ENCODE data around the gene WWOX. TPM values are rescaled to one million over a fixed set of nuclear protein-coding genes. Genes with fewer than 3 reads are reported as not detected.
A peak's percentile ranks its signal among the peaks of the same experiment; 100 is the strongest.

WWOX gene
- total and polyA plus RNA-seq, 2 of the 13 experiments (the other 11 are each of a cell fraction or from before 2014, with no cell fraction given), result 9.1 to 37.4 TPM

DNA sequence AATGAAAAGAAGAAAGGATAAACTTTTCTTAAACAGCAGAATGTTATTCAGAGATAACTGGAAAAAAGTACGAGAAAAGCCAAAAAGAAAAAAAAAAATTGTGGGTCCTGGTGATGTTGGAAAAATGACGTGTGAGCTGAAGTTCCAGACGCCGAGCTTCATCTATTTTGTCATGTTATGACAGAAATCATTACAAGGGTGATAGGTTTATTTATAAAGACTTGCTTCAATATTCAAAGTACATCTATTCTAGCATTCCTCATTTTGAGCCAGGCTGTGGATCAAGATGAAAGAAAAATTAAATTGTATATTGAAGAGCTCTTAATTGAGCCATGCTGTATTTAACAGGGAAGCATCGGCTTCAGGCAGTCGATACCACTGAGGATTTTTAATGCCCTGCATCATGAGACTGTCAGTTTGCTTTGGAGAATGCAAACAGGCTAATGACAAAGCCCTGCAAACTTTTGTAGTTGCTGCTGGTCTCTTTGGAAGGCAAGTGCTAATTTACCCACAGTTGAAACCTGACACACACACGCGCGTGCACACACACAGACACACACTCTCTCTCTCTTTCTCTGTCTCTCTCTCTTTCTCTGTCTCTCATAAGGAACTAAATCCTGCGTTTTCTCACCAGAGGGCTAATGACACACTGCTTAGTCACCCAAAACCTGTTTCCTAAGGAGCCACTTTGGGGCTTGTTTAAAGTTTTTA is 110.7 kb downstream of the WWOX start:
- ATAC-seq, result no peak

More for the DNA sequence above, 110.7 kb downstream of the WWOX start:
- Histone ChIP-seq H3K27ac (ENCODE audit: extremely low read length, insufficient read depth, low read length) (no peak overlapping the region), H3K9me3 (ENCODE audit: low read length) (no peaks in the 10 kb centered on the region), H3K79me2 (ENCODE audit: insufficient read depth, low read length) (no peaks in the 10 kb centered on the region), H4K20me1 (ENCODE audit: insufficient read depth, low read length) (no peaks in the 10 kb centered on the region), H3K4me2 (ENCODE audit: low read depth, low read length) (no peak overlapping the region), H3K36me3 (replicated peaks in 1 of 2; ENCODE audit: control insufficient read depth in 1 of 2, insufficient read depth in 2 of 2, low read length in 2 of 2) (no peaks in the 10 kb centered on the region), H3K4me1 (ENCODE audit: insufficient read depth, low read length) (peaks cover 46% of the 10 kb centered on the region), H2AFZ (ENCODE audit: low read length) (no peak overlapping the region), H3K4me3 (replicated peaks in 1 of 3; ENCODE audit: insufficient read depth in 1 of 3, low read depth in 2 of 3, low read length in 3 of 3) (no peak overlapping the region), H3K27me3 (ENCODE audit: control insufficient read depth in 1 of 2, insufficient read depth in 2 of 2, low read length in 2 of 2) (no peaks in the 10 kb centered on the region), H3K9ac (ENCODE audit: insufficient read depth, low read depth, low read length) (no peak overlapping the region)
- no TSS peak for BruUV-seq (replicated peaks)
- in situ Hi-C loops (cut with HindIII; ENCODE audit: extremely low pct_ligation_motif_present, low pct_unique_long_range_greater_than_20kb) (no loop called here), intact Hi-C loops (cut with micrococcal nuclease; ENCODE audit: unreplicated experiment) (no loop called here)
- no peak for DNase-seq (ENCODE audit: low spot score)
- no peak for FAIRE-seq
- ChIA-PET POLR2A (no interaction called here), CTCF (ENCODE audit: low intra/inter-chr PET ratio, low total read pairs) (no interaction called here)
- WGBS (ENCODE audit: low lambda C conversion rate), result 91% methylated on average over 10 of the region's 10 CpGs
- no peak for TF ChIP-seq DMAP1 (CRISPR knock-in tag; IDR thresholded peaks at IDR 0.05)
- TF ChIP-seq ZNF607 (CRISPR knock-in tag; IDR thresholded peaks at IDR 0.05; ENCODE audit: borderline replicate concordance), result no peak
- no peak for TF ChIP-seq ZFP1 (CRISPR knock-in tag; IDR thresholded peaks at IDR 0.05)
- TF ChIP-seq ZNF7 (CRISPR knock-in tag; IDR thresholded peaks at IDR 0.05), result peak; percentile 89
- no peak for TF ChIP-seq CAMTA2 (CRISPR knock-in tag; IDR thresholded peaks at IDR 0.05; ENCODE audit: borderline replicate concordance)
- TF ChIP-seq ZNF619 (CRISPR knock-in tag; IDR thresholded peaks at IDR 0.05), result no peak
- TF ChIP-seq JDP2 (CRISPR knock-in tag; IDR thresholded peaks at IDR 0.05; ENCODE audit: borderline replicate concordance), result no peak
- TF ChIP-seq ZNF891 (CRISPR knock-in tag; IDR thresholded peaks at IDR 0.05), result no peak
- no peak for TF ChIP-seq ZKSCAN8 (CRISPR knock-in tag; IDR thresholded peaks at IDR 0.05; ENCODE audit: borderline replicate concordance)
- 0 out of 2 replicates have a peak, but pooled peaks have one; percentile 38 for TF ChIP-seq SIX4 (CRISPR knock-in tag; IDR thresholded peaks at IDR 0.05)
- no peak for TF ChIP-seq NAIF1 (CRISPR knock-in tag; IDR thresholded peaks at IDR 0.05; ENCODE audit: borderline replicate concordance)
- TF ChIP-seq STAT5B (CRISPR knock-in tag; IDR thresholded peaks at IDR 0.05), result no peak
- TF ChIP-seq, protein P1, sequence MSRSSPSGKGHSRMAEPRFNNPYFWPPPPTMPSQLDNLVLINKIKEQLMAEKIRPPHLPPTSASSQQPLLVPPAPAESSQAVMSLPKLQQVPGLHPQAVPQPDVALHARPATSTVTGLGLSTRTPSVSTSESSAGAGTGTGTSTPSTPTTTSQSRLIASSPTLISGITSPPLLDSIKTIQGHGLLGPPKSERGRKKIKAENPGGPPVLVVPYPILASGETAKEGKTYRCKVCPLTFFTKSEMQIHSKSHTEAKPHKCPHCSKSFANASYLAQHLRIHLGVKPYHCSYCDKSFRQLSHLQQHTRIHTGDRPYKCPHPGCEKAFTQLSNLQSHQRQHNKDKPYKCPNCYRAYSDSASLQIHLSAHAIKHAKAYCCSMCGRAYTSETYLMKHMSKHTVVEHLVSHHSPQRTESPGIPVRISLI (CRISPR knock-in tag; IDR thresholded peaks at IDR 0.05; ENCODE audit: borderline replicate concordance), result no peak
- no peak for TF ChIP-seq KAT8 (CRISPR knock-in tag; IDR thresholded peaks at IDR 0.05)
- TF ChIP-seq SALL1 (CRISPR knock-in tag; IDR thresholded peaks at IDR 0.05), result no peak
- no peak for TF ChIP-seq SMYD3 (CRISPR knock-in tag; IDR thresholded peaks at IDR 0.05)
- no peak for TF ChIP-seq PAWR (CRISPR knock-in tag; IDR thresholded peaks at IDR 0.05; ENCODE audit: borderline replicate concordance)
- TF ChIP-seq AKAP8 (CRISPR knock-in tag; IDR thresholded peaks at IDR 0.05), result no peak
- TF ChIP-seq YEATS4 (CRISPR knock-in tag; IDR thresholded peaks at IDR 0.05; ENCODE audit: borderline replicate concordance), result no peak
- no peak for TF ChIP-seq ZNF672 (CRISPR knock-in tag; IDR thresholded peaks at IDR 0.05)
- TF ChIP-seq, protein P2, sequence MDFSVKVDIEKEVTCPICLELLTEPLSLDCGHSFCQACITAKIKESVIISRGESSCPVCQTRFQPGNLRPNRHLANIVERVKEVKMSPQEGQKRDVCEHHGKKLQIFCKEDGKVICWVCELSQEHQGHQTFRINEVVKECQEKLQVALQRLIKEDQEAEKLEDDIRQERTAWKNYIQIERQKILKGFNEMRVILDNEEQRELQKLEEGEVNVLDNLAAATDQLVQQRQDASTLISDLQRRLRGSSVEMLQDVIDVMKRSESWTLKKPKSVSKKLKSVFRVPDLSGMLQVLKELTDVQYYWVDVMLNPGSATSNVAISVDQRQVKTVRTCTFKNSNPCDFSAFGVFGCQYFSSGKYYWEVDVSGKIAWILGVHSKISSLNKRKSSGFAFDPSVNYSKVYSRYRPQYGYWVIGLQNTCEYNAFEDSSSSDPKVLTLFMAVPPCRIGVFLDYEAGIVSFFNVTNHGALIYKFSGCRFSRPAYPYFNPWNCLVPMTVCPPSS (IDR thresholded peaks at IDR 0.05), result no peak
- TF ChIP-seq SOX5 (CRISPR knock-in tag; IDR thresholded peaks at IDR 0.05; ENCODE audit: borderline replicate concordance), result no peak
- TF ChIP-seq NFE2L1 (CRISPR knock-in tag; IDR thresholded peaks at IDR 0.05; ENCODE audit: borderline replicate concordance), result no peak
- no peak for TF ChIP-seq ZNF879 (CRISPR knock-in tag; IDR thresholded peaks at IDR 0.05)
- TF ChIP-seq SIX1 (CRISPR knock-in tag; IDR thresholded peaks at IDR 0.05; ENCODE audit: borderline replicate concordance), result 0 out of 2 replicates have a peak, but pooled peaks have one; percentile 23
- no peak for TF ChIP-seq YY1 (IDR thresholded peaks at IDR 0.05; ENCODE audit: insufficient read depth, insufficient replicate concordance, low read depth, low read length)
- TF ChIP-seq ZNF30 (CRISPR knock-in tag; IDR thresholded peaks at IDR 0.05), result no peak
